ENCODE results near the gene SLC5A4. TPM values are rescaled to one million over a fixed set of nuclear protein-coding genes. Genes with fewer than 3 reads are reported as not detected.

SLC5A4 gene
- total RNA-seq, 1 experiment from 2014 or later, result not detected

DNA sequence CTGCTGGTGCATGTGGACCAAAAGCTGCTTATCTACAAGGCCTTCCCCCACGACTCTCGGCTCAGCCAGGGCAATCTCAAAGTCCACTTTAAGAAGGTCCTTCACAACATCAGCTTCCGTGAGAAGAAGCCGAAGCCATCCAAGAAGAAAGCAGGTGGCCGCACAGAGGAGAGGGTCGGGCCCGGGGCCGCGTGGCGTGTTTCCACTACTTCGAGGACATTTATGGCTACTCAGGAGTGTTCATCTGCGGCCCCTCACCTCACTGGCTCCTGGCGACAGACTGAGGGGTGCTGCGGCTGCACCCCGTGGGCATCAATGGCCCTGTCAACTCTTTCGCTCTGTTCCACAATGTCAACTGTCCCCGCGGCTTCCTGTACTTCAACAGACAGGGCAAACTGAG is 16.2 kb upstream of the SLC5A4 start:
- Mint-ChIP-seq H3K27me3 (ENCODE audit: low read depth) (peaks cover 27% of the 10 kb centered on the region), H3K9me3 (no peaks in the 10 kb centered on the region; a peak in 1 of 5 replicates), H3K27ac (no peak overlapping the region), H3K36me3 (ENCODE audit: insufficient read depth in 1 of 3, low read depth in 3 of 3) (no peaks in the 10 kb centered on the region), H3K4me1 (no peaks in the 10 kb centered on the region), H3K4me3 (no peak overlapping the region)
- H3K27me3 ChIP-seq (ENCODE audit: insufficient read depth, low read length), result no peaks in the 10 kb centered on the region
- no peak overlapping the region for H3K9ac ChIP-seq (ENCODE audit: extremely low read depth, insufficient read length, low read length)
- no peak overlapping the region for H3K4me2 ChIP-seq (ENCODE audit: insufficient read depth, insufficient read length, low read length)
- H2BK20ac ChIP-seq (ENCODE audit: low read depth, low read length, poor library complexity, severe bottlenecking), result no peak overlapping the region
- H3K27ac ChIP-seq (ENCODE audit: insufficient read length, low read depth, low read length), result no peak overlapping the region
- H4K91ac ChIP-seq (ENCODE audit: insufficient read length, low read depth, low read length), result no peak overlapping the region
- no peak for DNase-seq
- no CpG with 5 or more reads among the region's 18 CpGs for WGBS (ENCODE audit: extremely low coverage, insufficient read length, low lambda C conversion rate)
- H3K4ac ChIP-seq (ENCODE audit: low read depth, low read length), result no peak overlapping the region
- no peaks in the 10 kb centered on the region for H3K23me2 ChIP-seq (ENCODE audit: insufficient read length, low read depth, low read length, poor library complexity, severe bottlenecking)
- no peaks in the 10 kb centered on the region for H3K9me3 ChIP-seq (ENCODE audit: control insufficient read depth, low read depth, low read length)
- no peak overlapping the region for H4K8ac ChIP-seq (replicated peaks; ENCODE audit: insufficient read length, low read depth, low read length)
- H3K4me1 ChIP-seq (ENCODE audit: insufficient read depth, low read length), result no peaks in the 10 kb centered on the region
- no peak overlapping the region for H2BK15ac ChIP-seq (ENCODE audit: low read depth, low read length)
- TF ChIP-seq, protein P1, sequence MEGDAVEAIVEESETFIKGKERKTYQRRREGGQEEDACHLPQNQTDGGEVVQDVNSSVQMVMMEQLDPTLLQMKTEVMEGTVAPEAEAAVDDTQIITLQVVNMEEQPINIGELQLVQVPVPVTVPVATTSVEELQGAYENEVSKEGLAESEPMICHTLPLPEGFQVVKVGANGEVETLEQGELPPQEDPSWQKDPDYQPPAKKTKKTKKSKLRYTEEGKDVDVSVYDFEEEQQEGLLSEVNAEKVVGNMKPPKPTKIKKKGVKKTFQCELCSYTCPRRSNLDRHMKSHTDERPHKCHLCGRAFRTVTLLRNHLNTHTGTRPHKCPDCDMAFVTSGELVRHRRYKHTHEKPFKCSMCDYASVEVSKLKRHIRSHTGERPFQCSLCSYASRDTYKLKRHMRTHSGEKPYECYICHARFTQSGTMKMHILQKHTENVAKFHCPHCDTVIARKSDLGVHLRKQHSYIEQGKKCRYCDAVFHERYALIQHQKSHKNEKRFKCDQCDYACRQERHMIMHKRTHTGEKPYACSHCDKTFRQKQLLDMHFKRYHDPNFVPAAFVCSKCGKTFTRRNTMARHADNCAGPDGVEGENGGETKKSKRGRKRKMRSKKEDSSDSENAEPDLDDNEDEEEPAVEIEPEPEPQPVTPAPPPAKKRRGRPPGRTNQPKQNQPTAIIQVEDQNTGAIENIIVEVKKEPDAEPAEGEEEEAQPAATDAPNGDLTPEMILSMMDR (conservative IDR thresholded peaks at IDR 0.05), result no peak
- H2BK120ac ChIP-seq (ENCODE audit: low read depth, low read length, poor library complexity, severe bottlenecking), result no peak overlapping the region
- no peak overlapping the region for H2AFZ ChIP-seq (ENCODE audit: low read length)
- no peak overlapping the region for H3K14ac ChIP-seq (ENCODE audit: insufficient read depth, low read length)
- H3K18ac ChIP-seq (ENCODE audit: insufficient read length, low read depth, low read length), result no peak overlapping the region
- H3K56ac ChIP-seq (ENCODE audit: insufficient read length, low read depth, low read length), result no peak overlapping the region
- H2BK5ac ChIP-seq (ENCODE audit: insufficient read length, low read length), result no peak overlapping the region
- no peaks in the 10 kb centered on the region for H3K79me2 ChIP-seq (ENCODE audit: insufficient read depth, low read length)
- no peaks in the 10 kb centered on the region for H3K79me1 ChIP-seq (ENCODE audit: insufficient read depth, low read depth, low read length, poor library complexity, severe bottlenecking)
- H3K23ac ChIP-seq (ENCODE audit: insufficient read length, low read depth, low read length), result no peak overlapping the region
- no peak overlapping the region for H3T11ph ChIP-seq (ENCODE audit: low read length)
- no peak overlapping the region for H2BK12ac ChIP-seq (ENCODE audit: insufficient read length, low read depth, low read length)
- H4K5ac ChIP-seq (ENCODE audit: insufficient read length, low read depth, low read length), result no peak overlapping the region
- no peak overlapping the region for H2AK5ac ChIP-seq (ENCODE audit: insufficient read length, low read length)
- no peaks in the 10 kb centered on the region for H4K20me1 ChIP-seq (ENCODE audit: control insufficient read depth, insufficient read depth, insufficient read length)

Data from H9 (cell line).